Esophagus muscularis mucosa (tissue), 4 donors: Measurements from ENCODE around the gene P2RX2. TPM values are rescaled to one million over a fixed set of nuclear protein-coding genes. Genes with fewer than 3 reads are reported as not detected.

Source experiments
- DNase-seq: peaks from one replicate; pipeline ENCODE4 v3.0.0-alpha.2; 2017; ENCODE audit errors: extremely low spot score
- H3K27ac ChIP-seq, 4 donors: fragments of 200-600 bp; sonication (generic); replicated peaks in 1 of 4; 1 replicate in 3 of 4; 2 replicates in 1 of 4; pipeline ENCODE4 v1.5.1; 2016 to 2019; ENCODE audit warnings: mild to moderate bottlenecking in 1 of 4
- H3K27me3 ChIP-seq, 4 donors: fragments of 200-600 bp; sonication (generic); one replicate each; pipeline versions ENCODE4 v1.5.1 to v1.6.0; 2016 to 2019
- H3K36me3 ChIP-seq, 4 donors: fragments of 200-600 bp; sonication (generic); one replicate each; pipeline ENCODE4 v1.5.1; 2016 to 2019
- H3K4me1 ChIP-seq, 4 donors: fragments of 200-600 bp; sonication (generic); one replicate each; pipeline ENCODE4 v1.5.1; 2016 to 2019
- H3K4me3 ChIP-seq, 4 donors: fragments of 200-600 bp; sonication (generic); 1 replicate in 2 of 4; 2 replicates in 2 of 4; pipeline ENCODE4 v1.5.1; 2016 to 2019; ENCODE audit warnings: mild to moderate bottlenecking in 4 of 4, moderate library complexity in 1 of 4
- H3K9me3 ChIP-seq, 4 donors: fragments of 200-600 bp; sonication (generic); 1 replicate in 3 of 4; 2 replicates in 1 of 4; pipeline ENCODE4 v1.5.1; 2016 to 2019
- EP300 ChIP-seq: sonication (generic); formaldehyde crosslinking; IDR thresholded peaks from one replicate; pipeline ENCODE4 v1.6.1; 2017; ENCODE audit warnings: antibody characterized with exemption
- POLR2A ChIP-seq: fragments of 450-650 bp; IDR thresholded peaks from one replicate; pipeline ENCODE4 v1.6.1; 2017; ENCODE audit warnings: antibody characterized with exemption, moderate library complexity, mild to moderate bottlenecking, low read depth
- POLR2AphosphoS5 ChIP-seq, 2 donors: sonication (generic); formaldehyde crosslinking; IDR thresholded peaks; one replicate each; pipeline ENCODE4 v1.6.1; 2017; ENCODE audit warnings: antibody characterized with exemption in 2 of 2
- WGBS: methylation state at CpG from one replicate; pipeline ENCODE4 v1.1.5; 2018; 5-methylcytosine and 5-hydroxymethylcytosine counted together
- intact Hi-C: fragments of 100-400 bp; cut with DNase I; formaldehyde crosslinking; loops from one replicate; pipeline ENCODE4 v1.15.1; 2023
- total RNA-seq, 4 donors: library from RNA; depleted of rRNA; stranded (reverse); fragments of >200 nt; gene quantifications; one replicate each; pipeline versions ENCODE4 v1.1.0 to v1.2.1, GENCODE V29; 2016
- TF ChIP-seq, protein P1 (sequence below), 3 experiments: fragments of 200-600 bp in 2 of 3; fragments of 450-650 bp in 1 of 3; sonication (generic) in 2 of 3; IDR thresholded peaks; one replicate each; pipeline ENCODE4 v1.5.1; 2017 to 2019; ENCODE audit warnings: antibody characterized with exemption in 3 of 3, mild to moderate bottlenecking in 2 of 3, moderate library complexity in 1 of 3

P2RX2 gene
- total RNA-seq, 4 donors from 2014 or later: 1.7 to 4.1 (median 3.7) TPM

DNA sequence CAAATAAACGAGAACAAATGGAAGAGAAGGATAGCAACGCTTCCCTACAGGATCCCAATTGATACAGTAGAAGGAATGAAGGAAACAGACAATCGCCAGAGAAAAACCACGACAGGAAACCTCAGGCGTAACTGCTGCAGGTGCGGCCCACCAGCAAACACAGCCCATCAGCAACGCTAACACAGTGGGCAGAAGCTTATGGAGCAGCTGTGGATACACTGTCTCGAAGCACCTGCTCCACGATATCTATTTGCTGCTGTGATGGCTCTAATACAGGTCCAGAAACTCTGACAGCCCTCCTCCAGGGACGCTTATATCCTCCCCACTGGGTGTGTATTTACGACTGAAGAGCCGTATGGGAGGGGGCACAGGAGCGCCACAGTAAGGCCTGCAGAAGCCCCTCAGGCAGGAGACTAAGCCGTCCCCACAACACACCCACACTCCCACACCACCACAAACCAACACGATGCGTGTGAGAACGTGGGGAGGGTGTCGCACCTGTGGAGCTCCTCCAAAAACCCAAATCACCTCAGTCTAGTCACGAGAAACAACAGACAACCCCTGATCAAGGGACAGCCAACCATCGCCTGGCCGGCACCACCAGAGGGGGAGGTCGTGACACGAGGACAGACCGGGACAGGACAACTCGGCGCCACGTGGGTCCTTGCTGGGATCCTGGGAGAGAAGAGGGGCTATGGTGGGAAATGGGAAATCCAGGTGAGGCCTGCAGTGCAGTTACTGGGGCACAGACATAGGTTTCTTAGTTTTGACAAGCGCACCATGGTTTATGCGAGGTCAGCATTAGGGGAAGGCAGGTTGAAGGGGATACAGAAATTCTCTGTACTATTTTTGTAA, 44.6 kb downstream of the P2RX2 start:
- intact Hi-C loops: no loop called here
- H3K36me3 ChIP-seq: peaks cover 73 to 100% (median 99%) of the 10 kb centered on the region in 4 donors

DNA sequence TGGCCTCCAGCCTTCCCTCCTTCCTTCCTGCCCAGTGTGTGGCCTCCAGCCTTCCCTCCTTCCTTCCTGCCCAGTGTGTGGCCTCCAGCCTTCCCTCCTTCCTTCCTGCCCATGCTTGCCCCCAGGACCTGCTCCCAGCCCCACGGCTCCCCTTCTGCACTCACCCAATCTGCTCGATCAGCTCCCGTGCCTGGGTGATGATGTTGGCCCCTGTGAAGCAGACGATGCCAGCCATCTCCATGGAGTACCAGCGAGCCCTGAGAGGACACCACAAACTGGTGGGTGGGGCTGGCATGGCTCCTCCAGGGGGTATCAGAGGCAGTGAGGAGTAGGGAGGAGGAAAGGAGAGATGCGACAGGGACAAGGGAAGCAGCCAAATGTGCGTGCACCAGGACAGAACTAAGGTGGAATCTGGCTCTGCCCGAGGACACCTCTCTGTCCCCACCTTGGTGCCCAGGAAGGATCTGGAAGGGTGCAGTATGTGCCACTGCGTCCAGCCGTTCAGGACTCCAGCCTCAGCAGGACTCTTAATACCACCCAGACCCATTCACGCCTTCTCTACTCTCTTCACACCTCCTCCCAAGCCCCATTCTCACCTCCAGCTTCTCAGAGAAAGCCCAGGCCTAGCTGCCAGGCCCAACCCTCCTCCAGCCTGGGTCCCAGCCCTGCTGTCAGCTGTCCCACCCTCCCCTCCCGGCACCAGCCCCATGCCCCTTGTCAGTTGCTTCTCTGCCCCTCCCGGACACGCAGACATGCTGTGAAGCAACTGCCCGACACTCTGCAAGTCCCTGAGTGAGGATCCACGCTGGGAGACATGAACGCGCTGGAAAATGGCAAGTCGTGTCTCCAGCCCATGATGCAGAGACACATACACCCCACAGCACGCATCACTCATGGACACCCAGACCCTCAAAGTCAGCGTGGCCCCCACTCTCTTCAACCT, 45.9 kb downstream of the P2RX2 start:
- Histone ChIP-seq H3K27ac (no peak overlapping the region), H3K9me3 (no peaks in the 10 kb centered on the region), H3K4me1 (no peaks in the 10 kb centered on the region), H3K27me3 (no peaks in the 10 kb centered on the region), H3K36me3 (peaks cover 76 to 100% (median 99%) of the 10 kb centered on the region in 4 donors), H3K4me3 (no peak overlapping the region)
- TF ChIP-seq, protein P1, sequence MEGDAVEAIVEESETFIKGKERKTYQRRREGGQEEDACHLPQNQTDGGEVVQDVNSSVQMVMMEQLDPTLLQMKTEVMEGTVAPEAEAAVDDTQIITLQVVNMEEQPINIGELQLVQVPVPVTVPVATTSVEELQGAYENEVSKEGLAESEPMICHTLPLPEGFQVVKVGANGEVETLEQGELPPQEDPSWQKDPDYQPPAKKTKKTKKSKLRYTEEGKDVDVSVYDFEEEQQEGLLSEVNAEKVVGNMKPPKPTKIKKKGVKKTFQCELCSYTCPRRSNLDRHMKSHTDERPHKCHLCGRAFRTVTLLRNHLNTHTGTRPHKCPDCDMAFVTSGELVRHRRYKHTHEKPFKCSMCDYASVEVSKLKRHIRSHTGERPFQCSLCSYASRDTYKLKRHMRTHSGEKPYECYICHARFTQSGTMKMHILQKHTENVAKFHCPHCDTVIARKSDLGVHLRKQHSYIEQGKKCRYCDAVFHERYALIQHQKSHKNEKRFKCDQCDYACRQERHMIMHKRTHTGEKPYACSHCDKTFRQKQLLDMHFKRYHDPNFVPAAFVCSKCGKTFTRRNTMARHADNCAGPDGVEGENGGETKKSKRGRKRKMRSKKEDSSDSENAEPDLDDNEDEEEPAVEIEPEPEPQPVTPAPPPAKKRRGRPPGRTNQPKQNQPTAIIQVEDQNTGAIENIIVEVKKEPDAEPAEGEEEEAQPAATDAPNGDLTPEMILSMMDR (IDR thresholded peaks at IDR 0.05): no peak
- no peak for TF ChIP-seq POLR2AphosphoS5 (IDR thresholded peaks at IDR 0.05)
- TF ChIP-seq POLR2A: no peak
- no peak for TF ChIP-seq EP300
- DNase-seq: no peak
- WGBS: 83% methylated on average over 20 of the region's 21 CpGs
- intact Hi-C loops: no loop called here

More for the DNA sequence above, 44.6 kb downstream of the P2RX2 start:
- WGBS: 89% methylated on average over 28 of the region's 29 CpGs
- DNase-seq: no peak
- Histone ChIP-seq H3K27ac (no peak overlapping the region), H3K4me3 (no peak overlapping the region), H3K9me3 (no peaks in the 10 kb centered on the region), H3K4me1 (no peaks in the 10 kb centered on the region), H3K27me3 (no peaks in the 10 kb centered on the region)
- TF ChIP-seq POLR2AphosphoS5 (IDR thresholded peaks at IDR 0.05): no peak
- TF ChIP-seq, protein P1 (IDR thresholded peaks at IDR 0.05): no peak
- no peak for TF ChIP-seq EP300

DNA sequence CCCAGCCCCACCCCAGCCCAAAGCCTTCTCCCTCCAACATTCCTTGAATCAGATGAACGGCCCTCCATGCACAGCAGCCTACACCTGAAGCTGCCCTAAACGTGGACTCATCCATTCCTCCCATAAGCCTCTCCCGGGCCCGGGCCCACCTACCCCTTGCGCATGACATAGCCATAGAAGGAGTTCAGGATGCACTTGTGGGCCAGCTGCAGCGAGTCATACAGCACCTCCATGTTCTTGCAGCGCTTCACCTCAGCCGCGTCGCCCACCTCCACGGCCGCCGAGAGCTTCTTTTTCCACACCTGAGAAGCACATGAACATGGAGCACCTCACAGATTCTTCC, 46.5 kb downstream of the P2RX2 start:
- Histone ChIP-seq H3K9me3 (no peaks in the 10 kb centered on the region), H3K36me3 (peaks cover 78 to 100% (median 98%) of the 10 kb centered on the region in 4 donors), H3K27ac (no peak overlapping the region), H3K27me3 (no peaks in the 10 kb centered on the region), H3K4me1 (no peaks in the 10 kb centered on the region), H3K4me3 (no peak overlapping the region)
- intact Hi-C loops: no loop called here
- 95% methylated on average over 13 of the region's 13 CpGs for WGBS
- no peak for DNase-seq
- no peak for TF ChIP-seq POLR2AphosphoS5 (IDR thresholded peaks at IDR 0.05)
- TF ChIP-seq, protein P1 (IDR thresholded peaks at IDR 0.05): no peak
- TF ChIP-seq EP300: no peak
- no peak for TF ChIP-seq POLR2A

DNA sequence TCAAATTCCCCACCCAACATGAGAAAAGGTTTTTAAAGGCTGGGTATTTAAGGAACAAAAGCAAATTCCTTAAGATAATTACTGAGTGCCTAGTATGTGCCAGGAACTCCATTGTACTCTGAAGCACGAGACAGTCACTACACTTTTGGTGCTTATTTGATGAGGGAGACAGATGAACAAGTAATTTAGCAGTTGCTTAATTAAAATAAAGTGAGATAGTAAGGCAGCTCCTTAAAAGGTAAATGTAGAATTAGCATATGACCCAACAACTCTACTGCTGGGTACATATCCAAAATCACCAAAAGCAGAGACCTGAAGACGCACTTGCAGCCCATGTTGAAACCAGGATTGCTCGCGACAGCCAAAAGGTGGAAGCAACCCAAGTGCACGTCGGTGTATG, 47.2 kb downstream of the P2RX2 start:
- TF ChIP-seq, protein P1 (IDR thresholded peaks at IDR 0.05): no peak
- no peak for TF ChIP-seq EP300
- intact Hi-C loops: no loop called here
- 96% methylated on average over 6 of the region's 6 CpGs for WGBS
- Histone ChIP-seq H3K4me1 (no peaks in the 10 kb centered on the region), H3K4me3 (no peak overlapping the region), H3K27ac (no peak overlapping the region), H3K9me3 (no peaks in the 10 kb centered on the region), H3K36me3 (peaks cover 76 to 100% (median 97%) of the 10 kb centered on the region in 4 donors), H3K27me3 (no peaks in the 10 kb centered on the region)
- DNase-seq: no peak
